GM23338 (cell line): ENCODE measurements around the gene MDH1.

ENCODE experiments used
- CREB1 ChIP-seq: fragments of 250-450 bp; sonication (Bioruptor Pico); IDR thresholded peaks from 2 replicates; pipeline ENCODE4 v1.5.0; 2020; ENCODE audit warnings: low read depth, mild to moderate bottlenecking, moderate library complexity
- EZH2 ChIP-seq: fragments of 200-600 bp; sonication (generic); IDR thresholded peaks from one replicate; pipeline ENCODE4 v1.8.0; 2017; ENCODE audit warnings: antibody characterized with exemption, mild to moderate bottlenecking, low read depth; ENCODE audit not compliant: unreplicated experiment
- EZH2phosphoT487 ChIP-seq: fragments of 200-600 bp; sonication (generic); IDR thresholded peaks from one replicate; pipeline ENCODE4 v1.8.1; 2018; ENCODE audit warnings: antibody characterized with exemption; ENCODE audit not compliant: unreplicated experiment
- JUNB ChIP-seq: IDR thresholded peaks from one replicate; pipeline ENCODE4 v1.6.1; 2016; ENCODE audit warnings: antibody characterized with exemption; ENCODE audit not compliant: unreplicated experiment
- NANOG ChIP-seq: IDR thresholded peaks from 2 replicates; pipeline ENCODE4 v1.6.1; 2016; ENCODE audit warnings: antibody characterized with exemption, borderline replicate concordance
- POLR2AphosphoS5 ChIP-seq: IDR thresholded peaks from 2 replicates; pipeline ENCODE4 v1.6.1; 2016; ENCODE audit warnings: antibody characterized with exemption, low read depth
- STAT1 ChIP-seq: IDR thresholded peaks from one replicate; pipeline ENCODE4 v1.6.1; 2016; ENCODE audit warnings: antibody characterized with exemption; ENCODE audit not compliant: unreplicated experiment
- TF ChIP-seq, protein P1 (sequence below), 2 experiments: fragments of 200-600 bp in 1 of 2; sonication (generic) in 1 of 2; conservative IDR thresholded peaks; 2 replicates each; pipeline versions ENCODE4 v1.5.1 to v1.6.1; 2016 to 2017; ENCODE audit warnings: antibody characterized with exemption in 2 of 2, low read depth in 2 of 2, mild to moderate bottlenecking in 2 of 2, moderate library complexity in 1 of 2
- TF ChIP-seq, protein P2 (sequence below): IDR thresholded peaks from 2 replicates; pipeline ENCODE4 v1.6.1; 2016; ENCODE audit warnings: antibody characterized with exemption

- TF ChIP-seq POLR2AphosphoS5 (no peak), EZH2 (no peak), EZH2phosphoT487 (no peak), STAT1 (no peak), NANOG (no peak), JUNB (no peak), CREB1 (no peak)
- TF ChIP-seq, protein P1, sequence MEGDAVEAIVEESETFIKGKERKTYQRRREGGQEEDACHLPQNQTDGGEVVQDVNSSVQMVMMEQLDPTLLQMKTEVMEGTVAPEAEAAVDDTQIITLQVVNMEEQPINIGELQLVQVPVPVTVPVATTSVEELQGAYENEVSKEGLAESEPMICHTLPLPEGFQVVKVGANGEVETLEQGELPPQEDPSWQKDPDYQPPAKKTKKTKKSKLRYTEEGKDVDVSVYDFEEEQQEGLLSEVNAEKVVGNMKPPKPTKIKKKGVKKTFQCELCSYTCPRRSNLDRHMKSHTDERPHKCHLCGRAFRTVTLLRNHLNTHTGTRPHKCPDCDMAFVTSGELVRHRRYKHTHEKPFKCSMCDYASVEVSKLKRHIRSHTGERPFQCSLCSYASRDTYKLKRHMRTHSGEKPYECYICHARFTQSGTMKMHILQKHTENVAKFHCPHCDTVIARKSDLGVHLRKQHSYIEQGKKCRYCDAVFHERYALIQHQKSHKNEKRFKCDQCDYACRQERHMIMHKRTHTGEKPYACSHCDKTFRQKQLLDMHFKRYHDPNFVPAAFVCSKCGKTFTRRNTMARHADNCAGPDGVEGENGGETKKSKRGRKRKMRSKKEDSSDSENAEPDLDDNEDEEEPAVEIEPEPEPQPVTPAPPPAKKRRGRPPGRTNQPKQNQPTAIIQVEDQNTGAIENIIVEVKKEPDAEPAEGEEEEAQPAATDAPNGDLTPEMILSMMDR (conservative IDR thresholded peaks at IDR 0.05; ENCODE audit: low read depth in 2 of 2), result no peak
- TF ChIP-seq, protein P2, sequence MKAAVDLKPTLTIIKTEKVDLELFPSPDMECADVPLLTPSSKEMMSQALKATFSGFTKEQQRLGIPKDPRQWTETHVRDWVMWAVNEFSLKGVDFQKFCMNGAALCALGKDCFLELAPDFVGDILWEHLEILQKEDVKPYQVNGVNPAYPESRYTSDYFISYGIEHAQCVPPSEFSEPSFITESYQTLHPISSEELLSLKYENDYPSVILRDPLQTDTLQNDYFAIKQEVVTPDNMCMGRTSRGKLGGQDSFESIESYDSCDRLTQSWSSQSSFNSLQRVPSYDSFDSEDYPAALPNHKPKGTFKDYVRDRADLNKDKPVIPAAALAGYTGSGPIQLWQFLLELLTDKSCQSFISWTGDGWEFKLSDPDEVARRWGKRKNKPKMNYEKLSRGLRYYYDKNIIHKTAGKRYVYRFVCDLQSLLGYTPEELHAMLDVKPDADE, result no peak
Observed at GRCh38 chr2:63582873-63583272, 5.9 kb upstream of the MDH1 start.
